Motor neuron (in vitro differentiated cells): ENCODE measurements around the gene HSF5. TPM values are rescaled to one million over a fixed set of nuclear protein-coding genes. Genes with fewer than 3 reads are reported as not detected.
"Not testable (repeated sequence)": the region's sequence is repeated elsewhere in the genome, so short reads cannot be mapped to it uniquely, and the experiment has no call there.

Experiments used
- ATAC-seq, 8 experiments: fragments of 200-7000 bp; cut with Tn5 transposase; replicated peaks in 6 of 8; 2 replicates each; pipeline ENCODE4 v1.8.0; 2021; ENCODE audit warnings: mild to moderate bottlenecking in 8 of 8, moderate library complexity in 8 of 8
- H3K27ac ChIP-seq, 2 donors: fragments of 250-450 bp; sonication (Bioruptor Pico); 2 replicates each; pipeline ENCODE4 v1.9.0; 2021; ENCODE audit warnings: antibody characterized with exemption in 2 of 2, mild to moderate bottlenecking in 2 of 2, moderate library complexity in 1 of 2
- H3K4me1 ChIP-seq, 2 donors: fragments of 250-450 bp; sonication (Bioruptor Pico); replicated peaks in 1 of 2; 2 replicates each; pipeline ENCODE4 v1.6.1; 2021; ENCODE audit warnings: antibody characterized with exemption in 2 of 2, mild to moderate bottlenecking in 2 of 2, moderate library complexity in 1 of 2
- H3K4me3 ChIP-seq, 5 donors: fragments of 250-450 bp; sonication (Bioruptor Pico); 2 replicates each; pipeline ENCODE4 v1.9.0; 2021; ENCODE audit warnings: antibody characterized with exemption in 5 of 5, mild to moderate bottlenecking in 5 of 5, moderate library complexity in 4 of 5
- WGBS, 10 experiments: fragments of 450-650 bp; shearing (Covaris generic); methylation state at CpG; one replicate each; pipeline ENCODE4 v1.0.0; 2022; 5-methylcytosine and 5-hydroxymethylcytosine counted together
- in situ Hi-C, 9 experiments: fragments of 400-800 bp; cut with MboI; loops; one replicate each; pipeline ENCODE4 v1.15.0; 2021; ENCODE audit warnings: low sequenced_read_pairs in 9 of 9, low pct_unique_long_range_greater_than_20kb in 2 of 9; ENCODE audit not compliant: unreplicated experiment in 9 of 9
- total RNA-seq, 8 experiments: library from RNA; unstranded; fragments of 300-600 nt; gene quantifications; 2 replicates each; pipeline versions ENCODE4 v1.2.3 to v1.2.4, GENCODE V29; 2022

The HSF5 gene
- total RNA-seq, 8 experiments from 2014 or later = 0.04 to 0.14 (median 0.05) TPM; not detected in 3

DNA sequence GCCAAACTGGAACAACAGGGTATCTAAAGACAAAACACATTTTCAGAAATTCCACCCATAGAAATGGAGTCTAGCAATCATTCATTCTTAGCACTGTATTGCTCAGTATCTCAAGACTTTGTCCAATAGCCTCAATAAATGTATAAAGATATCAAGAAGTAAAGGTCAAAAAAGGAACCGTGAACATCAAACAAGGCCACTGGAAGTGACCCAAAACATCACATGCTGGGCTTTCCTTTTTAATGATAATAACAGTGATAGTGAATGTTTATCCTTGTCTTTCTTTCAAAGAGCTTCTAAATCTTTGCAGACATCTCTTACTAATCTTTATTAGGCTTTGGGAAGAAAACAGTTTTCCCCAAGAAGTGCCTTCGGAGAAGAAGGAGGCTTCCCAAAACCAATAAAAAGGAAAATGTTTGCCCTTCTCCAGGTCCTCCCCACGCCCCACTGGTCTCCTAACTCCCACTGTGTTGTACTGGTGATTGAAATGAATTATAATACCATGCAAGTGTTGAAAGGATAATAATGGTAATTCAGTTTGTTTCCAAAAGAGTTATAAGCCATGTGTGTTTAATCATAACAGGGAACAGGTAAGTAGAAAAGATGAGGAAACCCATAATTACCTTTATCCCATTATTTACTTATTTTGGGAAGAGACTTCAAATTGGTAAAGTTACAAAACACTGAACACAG lies 89.5 kb downstream of the HSF5 start:
- no peak for ATAC-seq

GRCh38 chr17:58397421-58397820 lies 90.8 kb downstream of the HSF5 start:
- in situ Hi-C loops, H3K4me1 ChIP-seq, H3K4me3 ChIP-seq, ATAC-seq, H3K27ac ChIP-seq: not testable (repeated sequence)
- WGBS, 10 experiments = 42 to 100% (median 83%) methylated on average over 2 to 5 of the region's 5 CpGs

More for the DNA sequence above, 89.5 kb downstream of the HSF5 start:
- H3K27ac ChIP-seq = no peak overlapping the region
- H3K4me3 ChIP-seq = no peak overlapping the region
- H3K4me1 ChIP-seq = no peaks in the 10 kb centered on the region
- in situ Hi-C loops = no loop called here
- WGBS, 10 experiments = 0 to 37% (median 11%) methylated on average over 1 to 3 of the region's 3 CpGs; no CpG with 5 or more reads in 2 of the 10 experiments

GRCh38 chr17:58396173-58396572 lies 92.0 kb downstream of the HSF5 start:
- 0 to 100% (median 68%) methylated on average over 1 to 4 of the region's 4 CpGs for WGBS, 10 experiments
- Histone ChIP-seq H3K27ac (no peak overlapping the region), H3K4me3 (no peak overlapping the region), H3K4me1 (no peaks in the 10 kb centered on the region)
- no peak for ATAC-seq
- in situ Hi-C loops = no loop called here

- H3K4me3 ChIP-seq = no peak overlapping the region
- no peak for ATAC-seq
- H3K4me1 ChIP-seq = no peaks in the 10 kb centered on the region
- no peak overlapping the region for H3K27ac ChIP-seq
- in situ Hi-C loops = no loop called here
- WGBS, 10 experiments = 7 to 91% (median 76%) methylated on average over 1 to 3 of the region's 3 CpGs
These were observed 93.5 kb downstream of the HSF5 start for GRCh38 chr17:58394534-58395223.

- H3K4me1 ChIP-seq = no peaks in the 10 kb centered on the region
- no peak overlapping the region for H3K27ac ChIP-seq
- in situ Hi-C loops = no loop called here
- H3K4me3 ChIP-seq = no peak overlapping the region
- peak in 3 of 8 experiments; percentile 46 to 95 (median 73) for ATAC-seq
- WGBS, 10 experiments = 0 to 56% (median 31%) methylated on average over 2 to 10 of the region's 10 CpGs; no CpG with 5 or more reads in 4 of the 10 experiments
These were observed 96.8 kb downstream of the HSF5 start for GRCh38 chr17:58391302-58391984.

GRCh38 chr17:58390884-58391283 lies 97.3 kb downstream of the HSF5 start:
- in situ Hi-C loops = no loop called here
- H3K27ac ChIP-seq = no peak overlapping the region
- no peak for ATAC-seq
- no peaks in the 10 kb centered on the region for H3K4me1 ChIP-seq
- 0 to 100% (median 69%) methylated on average over 1 to 2 of the region's 2 CpGs; no CpG with 5 or more reads in 4 of the 10 experiments for WGBS, 10 experiments
- no peak overlapping the region for H3K4me3 ChIP-seq

DNA sequence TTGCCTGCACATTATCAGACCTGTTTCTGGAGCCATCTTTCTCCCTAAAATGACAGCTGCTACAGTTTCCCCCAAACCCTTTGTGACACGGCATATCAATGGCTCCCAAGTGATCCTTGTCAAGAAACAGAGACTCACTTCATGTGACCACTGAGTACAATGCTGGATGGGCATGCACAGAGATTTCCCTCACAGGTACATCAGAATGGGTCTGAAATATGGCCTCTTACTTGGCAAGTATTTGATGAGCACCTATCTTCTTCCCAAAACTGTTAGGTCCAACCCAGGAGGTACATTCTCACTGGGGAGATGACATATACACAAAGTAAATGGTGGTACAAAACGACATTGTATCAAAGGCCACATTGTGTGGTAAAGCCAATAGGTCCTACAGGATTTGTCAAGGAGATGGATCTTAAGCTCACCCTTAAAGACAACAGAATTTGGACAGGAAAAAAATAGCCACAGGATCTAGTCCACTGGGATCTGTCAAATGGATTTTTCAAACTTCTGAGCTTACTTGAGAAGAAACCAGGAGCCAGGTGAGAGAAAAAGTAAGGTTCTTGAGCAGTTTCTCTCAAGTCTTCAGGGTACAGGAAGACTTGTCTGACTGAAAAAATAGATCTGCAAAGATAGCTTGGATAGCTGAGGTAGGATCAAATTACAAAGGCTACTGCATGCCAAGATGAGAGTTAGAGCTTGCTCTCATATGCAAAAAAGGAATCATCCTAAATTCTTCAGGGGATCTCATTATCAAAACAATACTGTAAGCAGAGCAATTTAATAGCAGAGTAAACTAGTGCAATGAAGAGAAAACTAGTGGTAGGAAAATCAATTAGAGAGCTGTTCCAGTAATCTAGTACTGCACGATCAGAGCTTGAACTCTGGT lies 99.7 kb downstream of the HSF5 start:
- no peaks in the 10 kb centered on the region for H3K4me1 ChIP-seq
- no peak for ATAC-seq
- in situ Hi-C loops = no loop called here
- WGBS, 10 experiments = 0 to 73% (median 33%) methylated on average over 1 to 3 of the region's 3 CpGs
- H3K27ac ChIP-seq = no peak overlapping the region
- H3K4me3 ChIP-seq = no peak overlapping the region

GRCh38 chr17:58387834-58388233 lies 100.4 kb downstream of the HSF5 start:
- H3K27ac ChIP-seq = no peak overlapping the region
- no peaks in the 10 kb centered on the region for H3K4me1 ChIP-seq
- ATAC-seq = no peak
- no peak overlapping the region for H3K4me3 ChIP-seq
- WGBS, 10 experiments = 0 to 100% (median 25%) methylated on average over 1 of the region's 1 CpG; no CpG with 5 or more reads in 5 of the 10 experiments
- in situ Hi-C loops = no loop called here

- in situ Hi-C loops = no loop called here
- no peak overlapping the region for H3K4me3 ChIP-seq
- no peak overlapping the region for H3K27ac ChIP-seq
- 0 to 100% (median 54%) methylated on average over 1 to 3 of the region's 3 CpGs for WGBS, 10 experiments
- no peak for ATAC-seq
- H3K4me1 ChIP-seq = no peaks in the 10 kb centered on the region
These were observed 101.5 kb downstream of the HSF5 start for GRCh38 chr17:58386708-58387107.

DNA sequence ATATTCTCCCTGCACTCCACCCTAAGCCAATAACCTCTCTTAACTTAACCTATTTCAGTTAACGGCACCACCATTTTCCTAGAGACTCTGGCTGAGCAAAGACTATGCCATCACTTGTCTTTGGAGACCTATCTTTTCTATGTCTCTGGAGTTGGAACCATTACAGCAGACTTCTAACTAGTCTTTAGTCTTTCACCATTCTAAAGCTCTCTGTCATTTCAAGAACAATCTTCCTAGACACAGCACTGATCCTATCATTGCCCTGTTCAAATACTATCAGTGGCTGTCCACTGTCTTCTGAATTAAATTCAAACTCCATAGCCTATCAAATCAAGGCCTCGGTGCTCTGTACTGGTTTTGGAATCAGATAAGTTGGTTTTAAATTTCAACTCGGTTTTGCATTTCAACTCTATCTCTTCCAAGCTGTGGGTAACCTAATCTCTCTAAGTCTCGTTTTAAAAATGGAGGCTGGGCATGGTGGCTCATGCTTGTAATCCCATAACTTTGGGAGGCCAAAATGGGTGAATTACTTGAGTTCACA lies 102.8 kb downstream of the HSF5 start:
- 0 to 100% (median 78%) methylated on average over 1 to 4 of the region's 4 CpGs for WGBS, 10 experiments
- ATAC-seq = no peak
- no peak overlapping the region for H3K27ac ChIP-seq
- in situ Hi-C loops = no loop called here
- no peaks in the 10 kb centered on the region for H3K4me1 ChIP-seq
- H3K4me3 ChIP-seq = no peak overlapping the region

DNA sequence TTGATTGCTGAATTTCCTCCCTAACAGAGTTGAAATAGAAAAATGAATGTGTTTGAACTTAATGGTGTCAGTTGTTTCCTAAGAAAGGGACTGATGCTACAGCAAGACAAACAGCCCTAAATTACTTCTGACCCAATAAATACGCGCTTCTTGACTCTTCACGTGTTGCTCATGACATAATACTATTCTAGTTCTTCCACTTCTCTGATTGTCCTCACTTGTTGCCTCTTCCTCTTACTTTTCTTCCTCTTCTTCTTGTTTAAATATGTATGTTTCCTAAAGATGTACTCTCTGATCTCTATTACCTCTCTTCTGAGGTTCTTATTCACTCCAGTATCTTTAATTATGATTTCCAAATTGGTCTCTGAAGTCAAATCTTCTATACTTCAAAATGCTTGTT lies 103.3 kb downstream of the HSF5 start:
- in situ Hi-C loops = no loop called here
- Histone ChIP-seq H3K4me1 (no peaks in the 10 kb centered on the region), H3K27ac (no peak overlapping the region), H3K4me3 (no peak overlapping the region)
- ATAC-seq = no peak
- 28 to 100% (median 83%) methylated on average over 3 of the region's 3 CpGs; no CpG with 5 or more reads in 1 of the 10 experiments for WGBS, 10 experiments

DNA sequence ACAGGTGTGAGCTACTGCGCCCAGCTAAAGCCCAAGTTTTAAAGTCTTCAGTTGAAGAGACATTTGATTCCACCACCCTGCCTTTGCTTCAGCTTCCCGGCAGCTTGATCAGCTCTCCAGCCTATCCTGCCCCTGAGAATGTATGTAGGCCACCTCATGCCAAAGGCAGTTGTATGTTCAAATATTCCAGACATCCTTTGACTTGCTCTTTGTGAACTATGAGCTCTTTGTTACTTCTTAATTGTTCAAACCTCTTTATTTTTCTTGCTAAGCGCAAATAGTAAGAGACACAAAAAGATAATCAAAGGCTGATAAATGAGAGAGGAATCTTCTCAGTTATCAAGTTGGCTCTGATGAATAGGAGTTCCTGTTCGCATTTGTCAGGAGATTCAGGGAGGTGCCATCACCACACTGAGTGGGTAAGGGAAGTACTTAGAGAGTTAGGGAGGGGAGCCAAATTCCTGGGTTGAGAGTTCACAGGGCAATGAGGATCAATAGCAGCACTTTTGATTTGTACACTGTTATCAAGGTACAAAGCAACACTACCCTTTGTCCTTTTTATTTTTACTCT lies 104.2 kb downstream of the HSF5 start:
- in situ Hi-C loops = no loop called here
- no peaks in the 10 kb centered on the region for H3K4me1 ChIP-seq
- no peak overlapping the region for H3K27ac ChIP-seq
- WGBS, 10 experiments = 29 to 100% (median 62%) methylated on average over 2 to 3 of the region's 4 CpGs
- no peak overlapping the region for H3K4me3 ChIP-seq
- ATAC-seq = no peak
